NCI-H748 (cell line): Measurements from ENCODE around the gene ARMC2.
"Not testable (repeated sequence)": the region's sequence is repeated elsewhere in the genome, so short reads cannot be mapped to it uniquely, and the experiment has no call there.

ENCODE experiments used
- DNase-seq: peaks from one replicate; lab custom pipeline; 2025; ENCODE audit not compliant: unreplicated experiment; lab: John Stamatoyannopoulos, UW

ARMC2 gene, protein sequence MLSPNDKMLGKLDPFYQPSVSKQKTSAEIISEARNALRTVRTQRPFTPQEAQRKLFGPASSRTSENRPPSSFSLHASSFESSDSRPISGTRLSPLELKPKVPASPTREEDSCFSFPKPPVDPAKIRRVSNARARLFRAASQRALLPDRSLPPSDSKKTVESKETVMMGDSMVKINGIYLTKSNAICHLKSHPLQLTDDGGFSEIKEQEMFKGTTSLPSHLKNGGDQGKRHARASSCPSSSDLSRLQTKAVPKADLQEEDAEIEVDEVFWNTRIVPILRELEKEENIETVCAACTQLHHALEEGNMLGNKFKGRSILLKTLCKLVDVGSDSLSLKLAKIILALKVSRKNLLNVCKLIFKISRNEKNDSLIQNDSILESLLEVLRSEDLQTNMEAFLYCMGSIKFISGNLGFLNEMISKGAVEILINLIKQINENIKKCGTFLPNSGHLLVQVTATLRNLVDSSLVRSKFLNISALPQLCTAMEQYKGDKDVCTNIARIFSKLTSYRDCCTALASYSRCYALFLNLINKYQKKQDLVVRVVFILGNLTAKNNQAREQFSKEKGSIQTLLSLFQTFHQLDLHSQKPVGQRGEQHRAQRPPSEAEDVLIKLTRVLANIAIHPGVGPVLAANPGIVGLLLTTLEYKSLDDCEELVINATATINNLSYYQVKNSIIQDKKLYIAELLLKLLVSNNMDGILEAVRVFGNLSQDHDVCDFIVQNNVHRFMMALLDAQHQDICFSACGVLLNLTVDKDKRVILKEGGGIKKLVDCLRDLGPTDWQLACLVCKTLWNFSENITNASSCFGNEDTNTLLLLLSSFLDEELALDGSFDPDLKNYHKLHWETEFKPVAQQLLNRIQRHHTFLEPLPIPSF

DNA sequence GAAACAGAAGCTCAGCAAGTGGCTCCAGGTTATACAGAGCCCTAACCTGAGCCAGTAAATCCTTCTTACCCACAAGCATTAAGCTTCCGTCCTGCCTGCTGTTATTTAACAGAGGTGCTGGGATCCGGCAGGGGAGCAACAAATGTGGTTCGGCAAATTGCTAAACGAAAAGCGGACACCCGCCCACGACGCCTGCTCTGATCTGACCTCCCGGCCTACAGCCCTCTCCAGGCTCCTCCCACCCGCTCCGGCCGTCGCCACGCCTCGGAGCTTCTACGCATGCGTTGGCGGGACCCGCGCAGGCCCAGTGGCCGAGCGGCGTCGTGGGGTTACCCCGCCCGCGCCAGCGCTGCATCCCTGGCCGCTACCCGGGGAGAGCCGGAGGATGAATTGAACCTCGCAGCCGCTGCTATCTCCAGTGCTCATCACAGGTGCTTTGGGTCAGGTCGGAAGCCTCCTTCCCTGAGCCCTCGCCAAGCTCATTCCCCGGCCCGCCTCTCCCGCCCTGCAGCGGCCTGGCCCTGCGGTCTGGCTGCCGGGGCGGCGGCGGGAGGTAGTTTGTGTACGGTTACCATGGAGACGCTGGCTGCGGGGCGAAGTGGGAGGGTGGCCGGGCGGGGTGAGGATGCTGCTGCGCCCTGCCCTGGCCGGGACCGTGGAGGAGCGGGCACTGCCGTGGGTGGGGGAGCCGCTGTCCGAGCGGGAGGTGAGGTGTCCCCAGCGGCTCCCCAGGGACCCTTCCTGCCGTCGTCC, at the start of gene ARMC2:
Gene ARMC2 (plus strand): TSS at position 307 of the 753 bp plus-strand sequence. CDS start 5,846 bp downstream, outside the sequence.
- peak; percentile 95 for DNase-seq

GRCh38 chr6:108798670-108799353, 49.4 kb upstream of the ARMC2 start:
- no peak for DNase-seq

DNA sequence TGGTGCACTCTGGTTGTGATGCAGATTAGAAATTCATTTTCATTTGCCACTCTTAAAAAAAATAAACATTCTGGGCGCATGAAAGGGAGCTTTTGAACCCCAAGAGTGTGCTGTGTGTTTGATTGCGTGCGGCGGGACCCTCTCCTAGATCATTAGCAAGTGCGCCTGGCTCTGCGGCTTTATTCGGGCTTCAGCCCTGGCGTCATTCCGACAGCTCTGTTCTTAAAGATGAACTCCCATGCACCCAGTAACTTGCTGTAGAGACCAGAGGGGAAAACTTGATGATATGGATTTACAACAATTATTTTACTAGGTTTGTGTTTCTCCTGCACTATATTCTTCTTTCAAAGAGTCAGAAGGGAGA, 48.9 kb upstream of the ARMC2 start:
- no peak for DNase-seq

- DNase-seq: no peak
Observed at GRCh38 chr6:108799791-108800190, 48.4 kb upstream of the ARMC2 start.

- DNase-seq: no peak
Observed at GRCh38 chr6:108800427-108800864, 47.8 kb upstream of the ARMC2 start.

DNA sequence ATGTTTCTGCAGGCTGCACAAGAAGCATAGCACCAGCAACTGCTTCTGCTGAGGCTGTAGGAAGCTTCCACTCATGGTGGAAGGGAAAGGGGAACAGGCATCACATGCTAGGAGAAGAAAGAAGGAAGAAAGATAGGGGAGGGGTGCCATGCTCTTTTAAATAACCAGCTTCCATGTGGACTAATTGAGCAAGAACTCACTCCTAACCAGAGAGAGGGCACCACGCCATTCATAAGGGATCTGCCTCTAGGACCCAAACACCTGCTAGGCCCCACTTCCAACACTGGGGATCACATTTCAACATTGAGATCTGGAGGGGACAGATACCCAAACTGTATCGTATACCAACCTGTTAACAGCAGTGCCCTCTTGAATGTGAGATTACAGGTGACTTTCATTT, 46.9 kb upstream of the ARMC2 start:
- DNase-seq: no peak

- DNase-seq: no peak
Observed at GRCh38 chr6:108803982-108804490, 44.2 kb upstream of the ARMC2 start.

- no peak for DNase-seq
Observed at GRCh38 chr6:108804956-108805355, 43.3 kb upstream of the ARMC2 start.

- DNase-seq: no peak
Observed at GRCh38 chr6:108805611-108806167, 42.5 kb upstream of the ARMC2 start.

- DNase-seq: no peak
Observed at GRCh38 chr6:108806171-108806570, 42.1 kb upstream of the ARMC2 start.

DNA sequence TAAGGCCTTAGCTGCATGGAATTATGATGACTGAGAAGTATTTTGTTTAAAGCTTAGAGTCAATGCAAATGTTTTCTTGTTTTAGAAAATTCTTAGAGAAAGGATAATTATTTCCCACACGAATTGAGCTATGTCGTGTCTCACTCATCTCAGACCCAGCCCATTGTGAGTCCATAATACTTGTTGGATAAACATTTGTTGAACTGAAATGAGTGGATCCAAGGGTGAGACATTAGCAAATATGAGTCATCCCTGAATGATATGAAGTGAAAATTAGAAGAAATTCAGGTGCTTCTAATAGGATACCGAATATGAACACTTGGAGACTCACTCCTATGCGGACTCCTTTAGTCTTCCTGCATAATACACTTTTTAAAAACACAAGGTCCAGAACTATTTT, 41.6 kb upstream of the ARMC2 start:
- no peak for DNase-seq

- DNase-seq: no peak
Observed at GRCh38 chr6:108807928-108808327, 40.3 kb upstream of the ARMC2 start.

DNA sequence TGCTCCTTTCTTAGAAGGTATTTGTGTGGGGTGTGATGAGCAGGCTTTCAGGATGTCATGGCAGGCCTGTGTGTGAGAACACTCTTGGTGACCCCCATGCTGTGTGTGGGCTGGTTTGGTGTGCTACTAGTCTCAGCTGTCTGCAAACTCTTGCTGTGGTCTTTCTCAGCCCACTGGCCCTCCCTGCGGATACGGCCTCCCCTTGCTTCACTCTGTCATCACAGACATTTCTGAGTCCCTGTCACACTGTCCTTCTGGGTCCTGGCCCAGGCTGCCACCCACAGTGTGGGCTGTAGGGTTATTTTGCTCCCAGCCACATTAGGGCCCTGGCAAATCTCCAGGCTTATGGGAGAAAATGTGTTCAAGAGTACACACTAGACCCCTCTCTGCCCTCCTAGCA, 39.0 kb upstream of the ARMC2 start:
- no peak for DNase-seq

- no peak for DNase-seq
Observed at GRCh38 chr6:108810057-108810643, 38.1 kb upstream of the ARMC2 start.

GRCh38 chr6:108811490-108811889, 36.7 kb upstream of the ARMC2 start:
- DNase-seq: no peak

- DNase-seq: not testable (repeated sequence)
Observed at GRCh38 chr6:108813218-108813617, 35.0 kb upstream of the ARMC2 start.

DNA sequence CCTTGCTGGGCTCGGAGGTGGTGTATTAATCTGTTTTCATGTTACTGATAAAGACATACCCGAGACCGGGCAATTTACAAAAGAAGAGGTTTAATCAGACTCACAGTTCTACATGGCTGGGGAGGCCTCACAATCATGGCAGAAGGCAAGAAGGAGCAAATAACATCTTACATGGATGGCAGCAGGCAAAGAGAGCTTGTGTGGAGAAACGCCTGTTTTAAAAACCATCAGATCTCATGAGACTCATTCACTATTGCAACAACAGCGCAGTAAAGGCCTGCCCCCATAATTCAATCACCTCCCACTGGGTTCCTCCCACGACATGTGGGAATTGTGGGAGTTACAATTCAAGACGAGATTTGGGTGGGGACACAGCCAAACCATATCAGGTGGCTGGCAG, 30.9 kb upstream of the ARMC2 start:
- DNase-seq: not testable (repeated sequence)

DNA sequence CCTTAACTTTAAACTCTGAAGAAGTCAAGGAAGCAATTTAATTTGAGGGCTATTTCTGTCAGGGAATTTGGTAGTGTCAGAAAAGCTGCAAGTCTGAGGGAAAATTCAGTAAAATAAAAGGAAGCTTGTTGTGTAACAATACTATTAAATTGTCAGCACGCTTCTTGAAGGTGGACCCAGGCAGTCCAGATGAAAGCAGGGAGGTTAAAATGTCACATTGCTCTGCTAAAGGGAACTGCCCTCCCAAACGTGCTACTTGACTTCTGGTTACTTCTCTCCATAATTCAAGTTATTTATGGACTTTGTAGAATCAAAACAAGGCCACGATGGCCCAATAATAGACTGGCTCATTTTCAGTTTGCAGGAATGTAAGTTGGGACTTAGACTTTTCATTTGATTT, 28.2 kb upstream of the ARMC2 start:
- no peak for DNase-seq

DNA sequence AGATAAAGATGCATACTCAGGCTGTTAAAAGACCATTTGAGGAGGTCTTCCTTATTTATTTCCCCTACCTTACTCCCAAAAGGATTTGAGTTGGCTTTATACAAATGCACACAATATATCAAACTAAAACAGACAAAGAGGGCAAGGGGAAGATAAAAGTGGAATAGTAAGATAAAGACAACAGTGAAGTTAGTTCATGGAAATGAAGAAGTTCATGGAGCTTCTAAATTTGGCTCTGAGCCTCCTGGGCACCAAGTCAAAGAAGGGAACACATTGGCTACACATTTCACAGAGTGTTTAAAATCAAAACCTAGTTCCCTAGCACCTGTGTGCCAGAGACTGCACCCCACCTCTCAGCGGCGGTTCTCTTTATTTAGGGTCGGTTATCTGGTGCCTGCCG, 25.8 kb upstream of the ARMC2 start:
- DNase-seq: no peak

DNA sequence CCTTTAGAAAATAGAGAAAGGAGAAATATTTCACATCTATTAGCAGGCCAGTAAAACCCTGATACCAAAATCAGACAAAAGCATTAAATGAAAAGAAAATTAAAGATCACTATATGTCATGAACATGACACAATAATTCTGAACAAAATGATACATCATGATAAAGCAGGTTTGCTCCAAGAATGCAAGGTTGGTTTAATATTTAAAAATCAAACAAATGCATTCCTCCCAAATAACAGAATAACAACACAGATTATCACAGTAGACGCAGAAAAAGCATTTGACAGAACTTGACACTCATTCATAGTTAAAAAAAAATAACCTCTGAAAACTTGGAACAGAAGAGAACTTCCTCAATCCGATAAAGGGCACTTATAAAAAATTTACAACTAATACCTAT, 22.9 kb upstream of the ARMC2 start:
- DNase-seq: no peak
